ENCODE measurements around the gene RPS16. TPM values are rescaled to one million over a fixed set of nuclear protein-coding genes. Genes with fewer than 3 reads are reported as not detected.

The RPS16 gene
- total and polyA plus RNA-seq, 2 of the 8 experiments (the other 6 are each of a cell fraction or from before 2014, with no cell fraction given), result 2,433 to 7,810 TPM

DNA sequence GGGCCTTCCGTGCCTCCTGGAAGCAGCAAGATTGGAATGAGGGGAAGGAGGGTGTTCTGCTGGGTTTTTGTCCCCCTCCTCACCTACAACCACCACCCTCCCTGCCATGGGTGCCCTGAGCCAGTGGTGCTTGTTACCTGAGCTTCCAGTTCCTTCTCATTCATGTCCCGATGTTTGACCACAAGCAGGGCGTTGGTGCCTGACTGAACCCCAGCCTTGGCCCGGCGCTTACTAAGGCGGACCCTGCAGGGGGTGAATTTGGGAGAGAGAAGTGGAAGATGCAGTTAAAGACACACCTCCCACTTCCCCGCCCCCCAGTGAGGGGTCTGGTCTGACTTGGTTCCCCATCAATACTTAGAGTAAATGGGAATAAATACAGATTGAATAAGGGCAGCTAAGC, 49.2 kb downstream of the RPS16 start:
- no peak overlapping the region for H3K18ac ChIP-seq (ENCODE audit: extremely low read depth, low read length)
- DNase-seq (ENCODE audit: low read depth in 1 of 2, low spot score in 2 of 2), result no peak
- ChIA-PET POLR2A (ENCODE audit: partially characterized antibody) (interaction anchor here (0.8 to 1.5 kb wide), 7 partner anchors 12 to 45 kb away, joined by 3 to 5 read pairs (median 3); partner anchors contain the start of gene SAMD4B), CTCF (ENCODE audit: partially characterized antibody) (interaction anchor here (0.7 kb wide), 1 partner anchor 14 kb away, joined by 3 read pairs; no protein-coding TSS in a partner anchor)
- peaks cover 0 to 10% (median 4%) of the 10 kb centered on the region in 4 experiments; a peak in 4 of 7 replicates for H3K4me1 ChIP-seq (replicated peaks in 1 of 4; ENCODE audit: control insufficient read depth in 3 of 4, insufficient read depth in 4 of 4, low read length in 3 of 4)
- H4K5ac ChIP-seq (ENCODE audit: insufficient read length, low read depth, low read length), result no peak overlapping the region
- FAIRE-seq, result no peak
- H4K8ac ChIP-seq (ENCODE audit: extremely low read depth, insufficient read depth, low read length), result no peak overlapping the region
- H3K9ac ChIP-seq (replicated peaks in 1 of 4; ENCODE audit: extremely low read depth in 1 of 4, low read depth in 3 of 4, low read length in 3 of 4), result no peak overlapping the region
- WGBS, 2 experiments (ENCODE audit: extremely low coverage in 1 of 2, insufficient coverage in 1 of 2, insufficient read length in 1 of 2, insufficient replicate concordance in 2 of 2, low coverage in 1 of 2, low lambda C conversion rate in 2 of 2, missing lambda C conversion rate in 1 of 2), result 91% methylated on average over 7 of the region's 7 CpGs; no CpG with 5 or more reads in 1 of the 2 experiments
- H3K14ac ChIP-seq (ENCODE audit: insufficient read length), result no peak overlapping the region
- H4K20me1 ChIP-seq (replicated peaks in 1 of 2; ENCODE audit: control insufficient read depth in 1 of 2, insufficient read depth in 2 of 2, low read length in 2 of 2), result peaks cover 0 to 6% of the 10 kb centered on the region in 2 experiments
- H2BK120ac ChIP-seq (replicated peaks; ENCODE audit: low read depth, low read length), result no peak overlapping the region
- H3K23me2 ChIP-seq (ENCODE audit: low read depth, low read length), result peaks cover 2% of the 10 kb centered on the region; the same call in 1 of the 2 replicates
- no peaks in the 10 kb centered on the region for H3K27me3 ChIP-seq (replicated peaks in 1 of 4; ENCODE audit: control insufficient read depth in 3 of 4, extremely low read depth in 1 of 4, insufficient read depth in 3 of 4, low read length in 3 of 4)
- H3K4me3 ChIP-seq (ENCODE audit: extremely low read depth in 1 of 4, insufficient read depth in 2 of 4, low read depth in 3 of 4, low read length in 4 of 4), result no peak overlapping the region
- H3K56ac ChIP-seq (replicated peaks; ENCODE audit: insufficient read length, low read depth, low read length), result no peak overlapping the region
- no peak overlapping the region for H2BK12ac ChIP-seq (ENCODE audit: low read depth, low read length)
- H2AFZ ChIP-seq (ENCODE audit: low read length), result no peak overlapping the region
- no peak overlapping the region for H2BK20ac ChIP-seq (ENCODE audit: low read length)
- H3K79me2 ChIP-seq (ENCODE audit: control insufficient read depth in 1 of 2, insufficient read depth in 2 of 2, low read length in 2 of 2), result peaks cover 0 to 5% of the 10 kb centered on the region in 2 experiments; a peak in 1 of 4 replicates
- H2BK5ac ChIP-seq (ENCODE audit: low read depth, low read length), result no peak overlapping the region
- H3K27ac ChIP-seq (ENCODE audit: low read depth, low read length), result no peak overlapping the region
- no peak overlapping the region for H2AK5ac ChIP-seq (ENCODE audit: low read depth, low read length)
- no peak overlapping the region for H4K91ac ChIP-seq (replicated peaks; ENCODE audit: insufficient read length, low read length)
- no peak overlapping the region for H3K4me2 ChIP-seq (ENCODE audit: insufficient read depth in 1 of 2, low read depth in 2 of 2, low read length in 2 of 2)
- H3K9me3 ChIP-seq (ENCODE audit: insufficient read depth in 2 of 2, low read depth in 1 of 2, low read length in 1 of 2), result no peaks in the 10 kb centered on the region
- no peak overlapping the region for H3K4ac ChIP-seq (replicated peaks; ENCODE audit: insufficient read length, low read depth, low read length)
- peaks cover 10 to 60% (median 28%) of the 10 kb centered on the region in 4 experiments; a peak in 6 of 8 replicates for H3K36me3 ChIP-seq (ENCODE audit: control insufficient read depth in 2 of 4, insufficient read depth in 4 of 4, low read length in 3 of 4)
- peaks cover 5% of the 10 kb centered on the region for H3K79me1 ChIP-seq (ENCODE audit: low read depth, low read length)
- H2BK15ac ChIP-seq (ENCODE audit: low read length), result no peak overlapping the region
- H3K23ac ChIP-seq (ENCODE audit: insufficient read length), result no peak overlapping the region
- no peak for TF ChIP-seq CBX5 (IDR thresholded peaks at IDR 0.05; ENCODE audit: low read depth, low read length)
- TF ChIP-seq RNF2 (IDR thresholded peaks at IDR 0.05; ENCODE audit: borderline replicate concordance, low read depth, low read length, missing control alignments, poor library complexity, severe bottlenecking), result no peak
- TF ChIP-seq, protein P1, sequence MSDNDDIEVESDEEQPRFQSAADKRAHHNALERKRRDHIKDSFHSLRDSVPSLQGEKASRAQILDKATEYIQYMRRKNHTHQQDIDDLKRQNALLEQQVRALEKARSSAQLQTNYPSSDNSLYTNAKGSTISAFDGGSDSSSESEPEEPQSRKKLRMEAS (IDR thresholded peaks at IDR 0.05), result no peak
- no peak for TF ChIP-seq BACH1 (IDR thresholded peaks at IDR 0.05; ENCODE audit: low read length)
- TF ChIP-seq GTF2F1 (IDR thresholded peaks at IDR 0.05; ENCODE audit: borderline replicate concordance, low read depth, low read length), result no peak
- no peak for TF ChIP-seq NRF1 (IDR thresholded peaks at IDR 0.05; ENCODE audit: low read depth, low read length)
- no peak for TF ChIP-seq HDAC6 (IDR thresholded peaks at IDR 0.05; ENCODE audit: low read depth, low read length)
- TF ChIP-seq TEAD4 (IDR thresholded peaks at IDR 0.05; ENCODE audit: low read depth, low read length), result no peak
- no peak for TF ChIP-seq POU5F1 (IDR thresholded peaks at IDR 0.05; ENCODE audit: low read depth, low read length)
- TF ChIP-seq SIN3A (conservative IDR thresholded peaks at IDR 0.05 in 1 of 2, IDR thresholded peaks at IDR 0.05 in 1 of 2; ENCODE audit: low read depth in 1 of 2, low read length in 2 of 2), result no peak
- TF ChIP-seq NANOG (IDR thresholded peaks at IDR 0.05; ENCODE audit: insufficient read depth, low read depth, low read length, poor library complexity, severe bottlenecking), result no peak
- TF ChIP-seq SIX5 (IDR thresholded peaks at IDR 0.05; ENCODE audit: low read depth, low read length), result no peak
- TF ChIP-seq TAF1 (IDR thresholded peaks at IDR 0.05; ENCODE audit: low read depth, low read length), result no peak
- no peak for TF ChIP-seq CEBPB (IDR thresholded peaks at IDR 0.05; ENCODE audit: low read depth, low read length)

All from H1 (cell line).